Mesothelial cell of epicardium (in vitro differentiated cells): ENCODE results near the gene AOX1. TPM values are rescaled to one million over a fixed set of nuclear protein-coding genes. Genes with fewer than 3 reads are reported as not detected.

ENCODE experiments used
- DNase-seq, 2 experiments: peaks; one replicate each; pipeline ENCODE4 v3.0.0; 2021; ENCODE audit warnings: low spot score in 2 of 2; ENCODE audit not compliant: unreplicated experiment in 2 of 2
- H3K27ac Mint-ChIP-seq: 2 replicates; pipeline ENCODE4 v1.8.0; 2021; ENCODE audit warnings: mixed read lengths
- H3K27me3 Mint-ChIP-seq: 2 replicates; pipeline ENCODE4 v1.8.0; 2021; ENCODE audit warnings: low read depth, mixed read lengths
- H3K36me3 Mint-ChIP-seq: 2 replicates; pipeline ENCODE4 v1.8.0; 2021; ENCODE audit warnings: mixed read lengths
- H3K4me1 Mint-ChIP-seq: 2 replicates; pipeline ENCODE4 v1.8.0; 2021; ENCODE audit warnings: mixed read lengths
- H3K4me3 Mint-ChIP-seq: 2 replicates; pipeline ENCODE4 v1.8.0; 2021; ENCODE audit warnings: mild to moderate bottlenecking, moderate library complexity, mixed read lengths
- H3K9me3 Mint-ChIP-seq: 2 replicates; pipeline ENCODE4 v1.8.0; 2021; ENCODE audit warnings: mixed read lengths
- total RNA-seq: library from RNA; stranded (reverse); gene quantifications from 3 replicates; pipeline ENCODE4 v1.2.1, GENCODE V29; 2021
- TF ChIP-seq, protein P1 (sequence below): fragments of 200-600 bp; sonication (generic); IDR thresholded peaks from one replicate; pipeline ENCODE4 v1.5.0; 2021; ENCODE audit warnings: antibody characterized with exemption; ENCODE audit not compliant: unreplicated experiment

AOX1 gene
- total RNA-seq, 1 donor from 2014 or later, result 2.2 TPM

DNA sequence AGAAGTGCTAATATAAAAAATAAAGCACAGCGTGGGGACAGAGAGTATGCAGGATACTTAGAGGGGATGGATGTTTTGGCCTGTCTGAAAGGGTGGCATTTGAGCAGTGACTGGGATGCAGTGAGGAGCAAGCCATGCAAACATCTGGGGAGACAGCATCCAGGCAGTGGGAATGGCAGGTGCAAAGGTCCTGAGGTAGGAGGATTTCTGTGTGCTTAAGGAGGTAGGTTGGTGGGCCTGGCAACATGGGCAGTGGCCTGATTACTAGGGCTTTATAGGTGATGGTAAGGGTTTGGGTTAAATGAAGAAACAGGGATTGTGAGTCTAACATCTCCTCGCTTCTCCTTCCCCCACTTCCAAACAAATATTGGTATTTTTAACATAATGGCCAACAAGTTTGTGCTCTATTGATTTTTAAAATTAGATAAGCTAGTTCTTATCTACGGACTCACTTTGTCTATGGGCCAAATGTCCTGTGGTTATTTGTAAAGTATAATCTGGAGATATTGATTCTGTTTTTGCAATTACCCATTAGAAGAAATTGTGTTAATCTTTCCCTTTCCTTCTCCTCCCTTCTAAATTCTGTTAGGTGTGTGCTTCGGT is 2.4 kb downstream of the AOX1 start:
- no peak overlapping the region for H3K4me3 Mint-ChIP-seq
- no peaks in the 10 kb centered on the region for H3K9me3 Mint-ChIP-seq
- H3K27me3 Mint-ChIP-seq, result peaks cover 60% of the 10 kb centered on the region
- H3K4me1 Mint-ChIP-seq, result peaks cover 8% of the 10 kb centered on the region
- no peak for DNase-seq
- TF ChIP-seq, protein P1, sequence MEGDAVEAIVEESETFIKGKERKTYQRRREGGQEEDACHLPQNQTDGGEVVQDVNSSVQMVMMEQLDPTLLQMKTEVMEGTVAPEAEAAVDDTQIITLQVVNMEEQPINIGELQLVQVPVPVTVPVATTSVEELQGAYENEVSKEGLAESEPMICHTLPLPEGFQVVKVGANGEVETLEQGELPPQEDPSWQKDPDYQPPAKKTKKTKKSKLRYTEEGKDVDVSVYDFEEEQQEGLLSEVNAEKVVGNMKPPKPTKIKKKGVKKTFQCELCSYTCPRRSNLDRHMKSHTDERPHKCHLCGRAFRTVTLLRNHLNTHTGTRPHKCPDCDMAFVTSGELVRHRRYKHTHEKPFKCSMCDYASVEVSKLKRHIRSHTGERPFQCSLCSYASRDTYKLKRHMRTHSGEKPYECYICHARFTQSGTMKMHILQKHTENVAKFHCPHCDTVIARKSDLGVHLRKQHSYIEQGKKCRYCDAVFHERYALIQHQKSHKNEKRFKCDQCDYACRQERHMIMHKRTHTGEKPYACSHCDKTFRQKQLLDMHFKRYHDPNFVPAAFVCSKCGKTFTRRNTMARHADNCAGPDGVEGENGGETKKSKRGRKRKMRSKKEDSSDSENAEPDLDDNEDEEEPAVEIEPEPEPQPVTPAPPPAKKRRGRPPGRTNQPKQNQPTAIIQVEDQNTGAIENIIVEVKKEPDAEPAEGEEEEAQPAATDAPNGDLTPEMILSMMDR, result no peak
- H3K36me3 Mint-ChIP-seq, result no peaks in the 10 kb centered on the region
- no peak overlapping the region for H3K27ac Mint-ChIP-seq

DNA sequence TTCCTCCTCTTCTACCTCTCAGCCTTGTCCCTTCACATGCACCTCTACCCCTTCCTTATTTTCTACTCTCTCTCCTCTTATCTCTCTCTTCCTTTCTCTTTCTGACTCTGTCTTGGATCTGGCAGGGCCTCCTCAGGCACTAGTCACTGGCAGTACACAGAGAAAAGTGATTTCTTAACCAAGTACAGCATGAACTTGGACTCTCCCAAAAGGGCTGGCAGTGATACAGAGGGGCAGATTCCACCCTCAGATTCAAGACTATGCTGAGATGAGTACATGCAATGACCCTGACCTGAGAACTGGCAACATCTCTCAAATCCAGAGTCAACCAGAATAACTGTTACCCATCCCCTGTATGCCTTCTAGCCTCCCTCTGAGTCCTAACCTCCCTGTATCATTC is 4.3 kb downstream of the AOX1 start:
- Mint-ChIP-seq H3K36me3 (no peaks in the 10 kb centered on the region), H3K27me3 (peaks cover 67% of the 10 kb centered on the region), H3K27ac (no peak overlapping the region), H3K4me3 (no peak overlapping the region), H3K9me3 (no peaks in the 10 kb centered on the region), H3K4me1 (peaks cover 8% of the 10 kb centered on the region)
- DNase-seq, result no peak
- TF ChIP-seq, protein P1, result no peak

DNA sequence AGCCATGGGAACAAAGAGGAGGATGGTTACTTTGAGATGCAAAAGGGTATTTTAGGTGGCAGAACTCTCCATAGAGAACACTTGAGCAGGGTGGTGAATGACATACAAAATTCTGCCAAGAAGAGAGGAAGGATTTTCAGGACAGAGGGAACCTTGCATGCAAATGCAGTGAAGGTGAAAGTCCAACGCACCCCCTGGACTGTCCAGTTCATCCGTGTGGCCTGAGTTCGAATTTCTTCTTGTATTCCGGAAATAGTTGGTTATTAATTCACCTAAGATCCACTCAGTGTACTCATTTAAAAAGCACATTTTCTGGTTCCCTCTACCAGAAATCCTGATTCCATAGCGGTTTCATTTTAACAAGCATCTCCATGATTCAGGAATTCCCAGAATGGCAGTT is 5.5 kb downstream of the AOX1 start:
- Mint-ChIP-seq H3K27ac (no peak overlapping the region), H3K27me3 (peaks cover 65% of the 10 kb centered on the region), H3K4me1 (peaks cover 2% of the 10 kb centered on the region), H3K36me3 (no peaks in the 10 kb centered on the region), H3K9me3 (peaks cover 6% of the 10 kb centered on the region), H3K4me3 (no peak overlapping the region)
- TF ChIP-seq, protein P1, result no peak
- no peak for DNase-seq

DNA sequence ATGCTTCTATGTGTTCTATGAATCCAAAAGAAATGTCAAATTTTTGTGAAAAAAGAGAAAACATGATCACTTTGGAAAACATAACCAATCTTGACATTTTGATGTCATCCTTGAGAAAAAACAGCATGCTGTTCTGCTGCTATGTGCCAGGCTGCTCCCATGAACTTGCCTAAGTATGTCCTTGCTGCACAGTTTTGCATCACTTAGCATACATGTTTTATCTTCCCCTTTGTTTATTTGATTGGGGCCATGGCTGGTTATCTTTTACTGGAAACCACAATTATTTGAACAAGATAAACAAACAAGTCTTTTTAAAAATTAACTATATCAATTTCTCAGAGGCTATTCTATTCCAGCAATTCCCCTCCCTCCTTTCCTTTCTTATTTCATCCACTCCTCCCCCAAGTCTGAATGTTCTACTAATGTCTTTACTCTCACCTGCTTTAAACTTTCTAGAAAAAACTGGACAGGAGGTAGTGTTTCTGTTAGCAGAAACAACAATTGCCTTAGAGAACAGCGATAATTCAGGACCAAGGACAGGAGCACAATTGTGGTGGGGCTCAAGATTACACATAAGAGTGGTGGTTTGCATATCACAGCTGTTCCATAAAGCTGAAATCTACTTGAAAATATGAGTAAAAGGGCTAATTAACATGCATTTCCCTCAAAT is 6.7 kb downstream of the AOX1 start:
- peaks cover 6% of the 10 kb centered on the region for H3K9me3 Mint-ChIP-seq
- no peaks in the 10 kb centered on the region for H3K36me3 Mint-ChIP-seq
- no peaks in the 10 kb centered on the region for H3K4me1 Mint-ChIP-seq
- TF ChIP-seq, protein P1, result no peak
- no peak overlapping the region for H3K4me3 Mint-ChIP-seq
- DNase-seq, result no peak
- H3K27ac Mint-ChIP-seq, result no peak overlapping the region
- peaks cover 66% of the 10 kb centered on the region for H3K27me3 Mint-ChIP-seq

DNA sequence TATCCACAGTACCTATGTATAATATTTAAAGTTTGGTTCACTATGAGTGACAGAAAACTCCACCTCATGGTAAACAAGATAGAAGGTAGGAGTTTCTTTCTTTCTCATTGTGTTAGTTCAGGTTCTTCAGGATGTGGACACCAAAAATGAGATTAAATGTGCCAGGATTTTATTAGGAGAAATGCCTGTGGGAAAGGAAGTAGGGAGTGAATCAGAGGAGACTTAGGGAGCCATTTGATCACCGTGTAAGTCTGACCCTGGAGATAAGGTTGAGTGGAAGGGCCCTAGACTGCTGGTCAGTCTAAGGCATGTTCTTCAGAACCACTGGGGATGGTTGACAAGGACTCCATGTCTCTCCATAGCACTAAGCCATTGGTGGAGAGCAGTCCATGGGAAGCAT is 8.1 kb downstream of the AOX1 start:
- Mint-ChIP-seq H3K4me1 (no peaks in the 10 kb centered on the region), H3K27me3 (peaks cover 55% of the 10 kb centered on the region), H3K36me3 (no peaks in the 10 kb centered on the region), H3K9me3 (peaks cover 6% of the 10 kb centered on the region), H3K4me3 (no peak overlapping the region), H3K27ac (no peak overlapping the region)
- no peak for DNase-seq
- TF ChIP-seq, protein P1, result no peak
